Measurements from ENCODE around the gene ARL13B. TPM values are rescaled to one million over a fixed set of nuclear protein-coding genes. Genes with fewer than 3 reads are reported as not detected.

ARL13B gene
- total RNA-seq, 4 donors from 2014 or later, result 14.1 to 34.7 (median 24.6) TPM

DNA sequence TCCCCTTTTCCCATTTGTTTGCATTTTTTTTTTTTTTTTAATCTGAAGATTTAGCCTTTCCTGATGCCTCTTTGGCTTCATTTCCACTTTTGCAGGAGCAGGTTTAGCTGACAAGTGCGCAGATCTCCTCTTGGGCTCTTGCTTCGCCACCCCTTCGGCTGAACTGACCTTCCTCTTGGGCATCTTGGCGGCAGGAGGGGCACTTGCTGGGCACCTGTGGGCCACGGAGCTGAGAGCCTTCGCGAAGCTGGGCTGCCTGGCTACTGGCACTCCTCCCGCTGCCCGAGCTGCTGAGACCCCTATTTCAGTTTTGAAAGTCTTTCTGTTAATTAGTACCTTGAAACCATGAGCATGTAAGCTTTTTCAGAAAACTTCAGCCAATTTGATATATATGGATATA lies 8.8 kb downstream of the ARL13B start:
- Histone ChIP-seq H3K36me3 (no peaks in the 10 kb centered on the region), H3K4me3 (no peak overlapping the region), H3K27ac (no peak overlapping the region), H3K9me3 (no peaks in the 10 kb centered on the region), H3K4me1 (peaks cover 0 to 10% (median 0%) of the 10 kb centered on the region in 4 donors), H3K27me3 (no peaks in the 10 kb centered on the region)
- 93 to 94% methylated on average over 9 of the region's 9 CpGs for WGBS, 2 donors
- TF ChIP-seq EP300 (IDR thresholded peaks at IDR 0.05), result no peak
- TF ChIP-seq, protein P1, sequence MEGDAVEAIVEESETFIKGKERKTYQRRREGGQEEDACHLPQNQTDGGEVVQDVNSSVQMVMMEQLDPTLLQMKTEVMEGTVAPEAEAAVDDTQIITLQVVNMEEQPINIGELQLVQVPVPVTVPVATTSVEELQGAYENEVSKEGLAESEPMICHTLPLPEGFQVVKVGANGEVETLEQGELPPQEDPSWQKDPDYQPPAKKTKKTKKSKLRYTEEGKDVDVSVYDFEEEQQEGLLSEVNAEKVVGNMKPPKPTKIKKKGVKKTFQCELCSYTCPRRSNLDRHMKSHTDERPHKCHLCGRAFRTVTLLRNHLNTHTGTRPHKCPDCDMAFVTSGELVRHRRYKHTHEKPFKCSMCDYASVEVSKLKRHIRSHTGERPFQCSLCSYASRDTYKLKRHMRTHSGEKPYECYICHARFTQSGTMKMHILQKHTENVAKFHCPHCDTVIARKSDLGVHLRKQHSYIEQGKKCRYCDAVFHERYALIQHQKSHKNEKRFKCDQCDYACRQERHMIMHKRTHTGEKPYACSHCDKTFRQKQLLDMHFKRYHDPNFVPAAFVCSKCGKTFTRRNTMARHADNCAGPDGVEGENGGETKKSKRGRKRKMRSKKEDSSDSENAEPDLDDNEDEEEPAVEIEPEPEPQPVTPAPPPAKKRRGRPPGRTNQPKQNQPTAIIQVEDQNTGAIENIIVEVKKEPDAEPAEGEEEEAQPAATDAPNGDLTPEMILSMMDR (IDR thresholded peaks at IDR 0.05), result no peak
- DNase-seq (ENCODE audit: low spot score in 2 of 2), result no peak

- Histone ChIP-seq H3K4me3 (no peak overlapping the region), H3K27me3 (no peaks in the 10 kb centered on the region), H3K36me3 (no peaks in the 10 kb centered on the region), H3K4me1 (peaks cover 0 to 10% (median 0%) of the 10 kb centered on the region in 4 donors), H3K9me3 (no peaks in the 10 kb centered on the region), H3K27ac (no peak overlapping the region)
- WGBS, 2 donors, result 73 to 75% methylated on average over 3 of the region's 3 CpGs
- no peak for TF ChIP-seq POLR2A (IDR thresholded peaks at IDR 0.05)
- no peak for DNase-seq (ENCODE audit: low spot score in 2 of 2)
These were observed 9.3 kb downstream of the ARL13B start for GRCh38 chr3:93989241-93989640.

DNA sequence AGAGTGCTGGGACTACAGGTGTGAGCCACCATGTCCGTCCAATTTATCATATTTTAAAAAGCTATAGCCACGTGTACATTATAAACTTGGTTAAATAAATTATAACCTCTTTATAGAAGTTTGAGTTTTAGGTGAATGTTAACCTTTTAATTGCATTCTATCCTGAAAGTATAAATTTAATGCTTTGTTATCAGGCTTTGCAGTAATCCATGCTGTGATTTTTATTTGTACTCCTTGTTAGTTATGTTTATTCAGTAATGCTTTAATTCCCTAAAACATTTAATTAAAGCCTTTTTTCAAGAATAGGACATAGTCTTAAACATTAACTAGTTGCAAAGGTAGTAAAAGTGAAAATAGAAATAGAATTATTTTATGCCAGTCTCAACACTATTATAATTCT lies 11.7 kb downstream of the ARL13B start:
- 82 to 92% methylated on average over 2 of the region's 2 CpGs for WGBS, 2 donors
- Histone ChIP-seq H3K27ac (no peak overlapping the region), H3K9me3 (no peaks in the 10 kb centered on the region), H3K36me3 (peaks cover 0 to 2% (median 0%) of the 10 kb centered on the region in 3 donors), H3K4me1 (peaks cover 0 to 10% (median 0%) of the 10 kb centered on the region in 4 donors), H3K4me3 (no peak overlapping the region), H3K27me3 (no peaks in the 10 kb centered on the region)
- TF ChIP-seq, protein P1 (IDR thresholded peaks at IDR 0.05), result no peak
- no peak for TF ChIP-seq POLR2A (IDR thresholded peaks at IDR 0.05)
- no peak for TF ChIP-seq EP300 (IDR thresholded peaks at IDR 0.05)
- no peak for DNase-seq (ENCODE audit: low spot score in 2 of 2)

- Histone ChIP-seq H3K27ac (no peak overlapping the region), H3K4me1 (peaks cover 0 to 10% (median 0%) of the 10 kb centered on the region in 4 donors), H3K4me3 (no peak overlapping the region), H3K27me3 (no peaks in the 10 kb centered on the region), H3K9me3 (no peaks in the 10 kb centered on the region), H3K36me3 (peaks cover 0 to 8% (median 0%) of the 10 kb centered on the region in 3 donors)
- DNase-seq (ENCODE audit: low spot score in 2 of 2), result no peak
- WGBS, 2 donors, result 77 to 82% methylated on average over 3 of the region's 3 CpGs
- TF ChIP-seq, protein P1 (IDR thresholded peaks at IDR 0.05), result no peak
- TF ChIP-seq POLR2A (IDR thresholded peaks at IDR 0.05), result no peak
- no peak for TF ChIP-seq EP300 (IDR thresholded peaks at IDR 0.05)
These were observed 12.3 kb downstream of the ARL13B start for GRCh38 chr3:93992207-93992606.

GRCh38 chr3:93994056-93994455 lies 14.1 kb downstream of the ARL13B start:
- no peak overlapping the region for H3K4me3 ChIP-seq
- H3K4me1 ChIP-seq, result peaks cover 0 to 5% (median 0%) of the 10 kb centered on the region in 4 donors
- H3K9me3 ChIP-seq, result no peaks in the 10 kb centered on the region
- no peak overlapping the region for H3K27ac ChIP-seq
- peaks cover 0 to 11% (median 0%) of the 10 kb centered on the region in 3 donors for H3K36me3 ChIP-seq
- TF ChIP-seq EP300 (IDR thresholded peaks at IDR 0.05) (no peak), POLR2A (IDR thresholded peaks at IDR 0.05) (no peak)
- TF ChIP-seq, protein P1 (IDR thresholded peaks at IDR 0.05), result no peak
- DNase-seq (ENCODE audit: low spot score in 2 of 2), result no peak
- 91 to 93% methylated on average over 3 of the region's 3 CpGs for WGBS, 2 donors
- no peaks in the 10 kb centered on the region for H3K27me3 ChIP-seq

DNA sequence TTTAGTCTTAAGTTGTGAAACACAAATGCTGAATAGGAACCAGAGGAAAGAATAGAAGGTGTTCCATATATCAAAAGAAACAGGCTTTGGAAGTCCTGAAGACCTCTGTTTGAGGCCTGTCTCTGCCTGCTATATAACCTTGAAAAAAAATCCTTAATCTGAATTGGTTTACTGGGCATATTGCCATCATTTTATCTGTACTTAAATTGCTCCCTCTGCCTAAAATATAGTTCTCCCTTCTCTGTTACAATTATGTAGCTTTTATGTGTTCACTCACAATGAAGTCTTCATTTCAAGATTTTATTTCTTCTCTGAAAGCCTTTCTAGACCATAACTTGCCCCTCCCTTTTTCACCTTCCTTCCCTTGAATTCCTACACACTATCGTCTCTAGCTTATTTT lies 21.2 kb downstream of the ARL13B start:
- WGBS, 2 donors, result 75 to 78% methylated on average over 1 of the region's 1 CpG
- Histone ChIP-seq H3K27me3 (no peaks in the 10 kb centered on the region), H3K27ac (no peak overlapping the region), H3K36me3 (peaks cover 0 to 11% (median 0%) of the 10 kb centered on the region in 3 donors), H3K9me3 (no peaks in the 10 kb centered on the region), H3K4me1 (peaks cover 0 to 19% (median 2%) of the 10 kb centered on the region in 4 donors), H3K4me3 (no peak overlapping the region)
- no peak for DNase-seq (ENCODE audit: low spot score in 2 of 2)
- TF ChIP-seq, protein P1 (IDR thresholded peaks at IDR 0.05), result no peak
- TF ChIP-seq POLR2A (IDR thresholded peaks at IDR 0.05), result no peak
- no peak for TF ChIP-seq EP300 (IDR thresholded peaks at IDR 0.05)
